Fibroblast of mammary gland (primary cell): ENCODE results near the gene ZC3H12C.

Source experiments
- DNase-seq: peaks from one replicate; pipeline ENCODE4 v3.0.0-alpha.2; 2010; ENCODE audit warnings: low read depth
- H3K4me3 ChIP-seq: 2 replicates; pipeline ENCODE4 v1.5.1; 2011; ENCODE audit warnings: low read depth, mild to moderate bottlenecking, low read length, moderate library complexity; ENCODE audit not compliant: control insufficient read depth
- CTCF ChIP-seq: conservative IDR thresholded peaks from 2 replicates; pipeline ENCODE4 v1.5.1; 2011; ENCODE audit warnings: low read depth, low read length, inconsistent platforms; ENCODE audit not compliant: control insufficient read depth, insufficient read depth

ZC3H12C gene

DNA sequence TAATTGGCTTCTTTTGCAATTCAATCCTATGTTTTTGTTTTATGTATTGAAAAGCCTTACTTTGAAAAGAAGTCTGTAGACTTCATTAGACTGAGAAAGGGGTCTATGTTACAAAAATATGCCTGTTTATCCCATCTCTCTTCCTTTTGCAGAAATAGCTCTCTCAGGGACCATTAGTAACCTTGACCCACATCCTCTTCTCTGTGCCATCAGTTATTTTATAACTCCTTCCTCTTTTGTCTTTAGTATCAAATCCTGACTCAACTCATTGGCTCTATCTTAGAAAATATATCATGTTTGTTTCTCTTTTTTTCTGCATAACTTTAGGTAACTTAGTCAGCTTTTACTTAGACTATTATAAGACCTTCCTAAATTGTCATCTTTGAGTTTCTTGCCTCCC is 20.3 kb downstream of the ZC3H12C start:
- no peak for DNase-seq
- no peak overlapping the region for H3K4me3 ChIP-seq
- TF ChIP-seq CTCF = no peak

GRCh38 chr11:110113973-110114372 is 20.8 kb downstream of the ZC3H12C start:
- no peak for DNase-seq
- no peak for TF ChIP-seq CTCF
- no peak overlapping the region for H3K4me3 ChIP-seq

- no peak overlapping the region for H3K4me3 ChIP-seq
- TF ChIP-seq CTCF = no peak
- DNase-seq = no peak
Observed at GRCh38 chr11:110119317-110119716, 26.1 kb downstream of the ZC3H12C start.

DNA sequence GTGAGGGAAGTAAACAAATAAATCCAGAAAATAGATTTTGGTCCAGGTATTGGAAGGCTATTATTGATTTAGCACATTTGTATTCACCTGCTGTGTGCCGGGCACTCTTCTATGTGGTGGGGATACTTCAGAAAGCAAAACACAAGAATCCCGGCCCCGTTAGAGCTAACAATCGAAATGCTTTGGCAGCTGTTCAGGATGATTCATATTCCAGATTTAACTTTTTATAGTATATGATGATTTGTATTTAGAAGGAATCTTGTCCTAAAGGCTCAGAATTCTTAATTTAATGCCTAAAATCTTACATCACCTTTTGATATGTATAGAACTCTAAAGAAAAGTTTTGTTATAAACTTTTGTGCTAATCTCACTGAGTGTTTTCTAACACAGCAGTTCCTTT is 28.0 kb downstream of the ZC3H12C start:
- no peak overlapping the region for H3K4me3 ChIP-seq
- peak; percentile 79 for DNase-seq
- no peak for TF ChIP-seq CTCF

- no peak overlapping the region for H3K4me3 ChIP-seq
- DNase-seq = peak; percentile 63
- TF ChIP-seq CTCF = no peak
Observed at GRCh38 chr11:110123003-110123402, 29.8 kb downstream of the ZC3H12C start.

GRCh38 chr11:110124605-110125004 is 31.4 kb downstream of the ZC3H12C start:
- peak; percentile 36 for DNase-seq
- TF ChIP-seq CTCF = no peak
- H3K4me3 ChIP-seq = no peak overlapping the region

DNA sequence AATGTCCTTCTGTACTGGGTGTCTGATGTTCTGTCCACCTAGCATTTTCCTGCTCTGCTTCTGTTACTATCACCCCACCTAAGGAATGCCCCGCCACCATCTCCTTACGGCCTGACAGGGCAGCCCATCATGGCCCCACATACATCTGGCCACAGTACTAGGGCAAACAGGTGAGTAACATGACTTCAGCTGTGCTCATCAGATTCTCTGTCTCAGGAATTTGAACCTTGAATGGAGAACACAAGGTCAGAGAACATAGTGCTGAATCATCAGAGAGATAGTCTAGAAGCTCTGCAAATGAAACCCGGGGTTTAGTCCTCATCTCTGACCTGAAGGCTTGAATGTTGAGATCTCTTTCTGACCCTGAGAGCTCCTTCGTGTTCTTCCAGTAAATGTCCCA is 32.4 kb downstream of the ZC3H12C start:
- H3K4me3 ChIP-seq = no peak overlapping the region
- no peak for TF ChIP-seq CTCF
- peak; percentile 96 for DNase-seq
